Nephron (organoid): Measurements from ENCODE around the gene DNAJB4.

Experiments used
- H3K27ac Mint-ChIP-seq, 3 experiments: 2 replicates each; pipeline ENCODE4 v1.8.0; 2020; ENCODE audit warnings: mixed read lengths in 3 of 3, mild to moderate bottlenecking in 2 of 3, moderate library complexity in 1 of 3
- H3K27me3 Mint-ChIP-seq: 2 replicates; pipeline ENCODE4 v1.8.0; 2021; ENCODE audit warnings: low read depth, mild to moderate bottlenecking, moderate library complexity, mixed read lengths
- H3K36me3 Mint-ChIP-seq: 2 replicates; pipeline ENCODE4 v1.8.0; 2020; ENCODE audit warnings: low read depth, mixed read lengths
- H3K4me1 Mint-ChIP-seq: 2 replicates; pipeline ENCODE4 v1.8.0; 2020; ENCODE audit warnings: mixed read lengths
- H3K4me3 Mint-ChIP-seq, 3 experiments: 2 replicates each; pipeline ENCODE4 v1.8.0; 2020; ENCODE audit warnings: mild to moderate bottlenecking in 3 of 3, mixed read lengths in 3 of 3, moderate library complexity in 2 of 3
- H3K9me3 Mint-ChIP-seq: 2 replicates; pipeline ENCODE4 v1.8.0; 2020; ENCODE audit warnings: mixed read lengths
- TF ChIP-seq, protein P1 (sequence below), 3 experiments: fragments of 200-600 bp; sonication (generic); IDR thresholded peaks; one replicate each; pipeline ENCODE4 v1.5.0; 2021; ENCODE audit warnings: antibody characterized with exemption in 3 of 3; ENCODE audit not compliant: unreplicated experiment in 3 of 3

Gene DNAJB4

GRCh38 chr1:78036450-78036849 is 31.7 kb downstream of the DNAJB4 start:
- Mint-ChIP-seq H3K9me3 (no peaks in the 10 kb centered on the region), H3K4me1 (no peaks in the 10 kb centered on the region), H3K4me3 (no peak overlapping the region), H3K27me3 (no peaks in the 10 kb centered on the region), H3K36me3 (no peaks in the 10 kb centered on the region), H3K27ac (no peak overlapping the region)
- TF ChIP-seq, protein P1, sequence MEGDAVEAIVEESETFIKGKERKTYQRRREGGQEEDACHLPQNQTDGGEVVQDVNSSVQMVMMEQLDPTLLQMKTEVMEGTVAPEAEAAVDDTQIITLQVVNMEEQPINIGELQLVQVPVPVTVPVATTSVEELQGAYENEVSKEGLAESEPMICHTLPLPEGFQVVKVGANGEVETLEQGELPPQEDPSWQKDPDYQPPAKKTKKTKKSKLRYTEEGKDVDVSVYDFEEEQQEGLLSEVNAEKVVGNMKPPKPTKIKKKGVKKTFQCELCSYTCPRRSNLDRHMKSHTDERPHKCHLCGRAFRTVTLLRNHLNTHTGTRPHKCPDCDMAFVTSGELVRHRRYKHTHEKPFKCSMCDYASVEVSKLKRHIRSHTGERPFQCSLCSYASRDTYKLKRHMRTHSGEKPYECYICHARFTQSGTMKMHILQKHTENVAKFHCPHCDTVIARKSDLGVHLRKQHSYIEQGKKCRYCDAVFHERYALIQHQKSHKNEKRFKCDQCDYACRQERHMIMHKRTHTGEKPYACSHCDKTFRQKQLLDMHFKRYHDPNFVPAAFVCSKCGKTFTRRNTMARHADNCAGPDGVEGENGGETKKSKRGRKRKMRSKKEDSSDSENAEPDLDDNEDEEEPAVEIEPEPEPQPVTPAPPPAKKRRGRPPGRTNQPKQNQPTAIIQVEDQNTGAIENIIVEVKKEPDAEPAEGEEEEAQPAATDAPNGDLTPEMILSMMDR (IDR thresholded peaks at IDR 0.05; ENCODE audit: unreplicated experiment in 3 of 3): no peak

DNA sequence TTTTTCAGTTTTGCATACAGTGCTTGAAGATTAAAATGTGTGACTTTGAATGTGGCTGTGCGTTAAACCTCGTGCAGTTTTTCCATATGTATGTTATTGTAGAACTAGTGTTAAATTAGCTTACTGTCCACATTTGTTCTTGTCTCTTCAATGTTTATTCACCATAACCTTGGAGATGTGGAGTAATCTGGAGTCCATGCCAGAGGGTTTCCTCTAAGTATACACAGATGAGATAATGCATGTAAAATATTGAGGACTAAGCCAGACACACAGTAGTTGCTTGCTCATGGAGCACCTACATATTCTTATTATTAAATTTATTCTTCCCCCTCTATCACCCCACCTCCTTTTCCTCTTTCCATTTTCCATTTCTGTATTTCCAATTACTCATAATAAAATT is 33.3 kb downstream of the DNAJB4 start:
- Mint-ChIP-seq H3K36me3 (no peaks in the 10 kb centered on the region), H3K9me3 (peaks cover 4% of the 10 kb centered on the region), H3K27ac (no peak overlapping the region), H3K4me1 (no peaks in the 10 kb centered on the region), H3K27me3 (peaks cover 11% of the 10 kb centered on the region), H3K4me3 (no peak overlapping the region)
- TF ChIP-seq, protein P1 (IDR thresholded peaks at IDR 0.05; ENCODE audit: unreplicated experiment in 3 of 3): no peak

DNA sequence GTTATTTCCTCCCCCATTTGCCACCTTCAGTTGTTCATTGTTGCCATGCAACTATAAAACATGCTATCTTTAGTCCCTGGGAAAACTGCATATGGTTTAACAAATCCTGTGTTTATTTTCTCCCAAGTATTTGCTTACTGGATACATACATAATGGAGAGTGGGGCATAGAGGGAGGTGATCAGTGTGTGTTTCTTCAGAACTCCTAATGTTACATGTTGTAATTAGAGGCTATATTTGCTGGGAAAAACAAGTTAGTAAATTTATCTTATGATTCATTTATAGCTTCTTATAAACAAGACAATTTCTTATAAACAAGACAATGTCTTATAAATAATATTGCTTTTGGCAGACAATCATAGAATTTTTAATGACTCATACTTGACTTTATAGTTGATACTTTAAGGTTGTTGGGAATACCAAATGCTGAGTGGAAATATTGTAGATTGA is 33.8 kb downstream of the DNAJB4 start:
- H3K36me3 Mint-ChIP-seq: no peaks in the 10 kb centered on the region
- no peak overlapping the region for H3K27ac Mint-ChIP-seq
- TF ChIP-seq, protein P1 (IDR thresholded peaks at IDR 0.05; ENCODE audit: unreplicated experiment in 3 of 3): no peak
- H3K4me1 Mint-ChIP-seq: no peaks in the 10 kb centered on the region
- H3K9me3 Mint-ChIP-seq: peaks cover 4% of the 10 kb centered on the region
- H3K4me3 Mint-ChIP-seq: no peak overlapping the region
- H3K27me3 Mint-ChIP-seq: peaks cover 16% of the 10 kb centered on the region

DNA sequence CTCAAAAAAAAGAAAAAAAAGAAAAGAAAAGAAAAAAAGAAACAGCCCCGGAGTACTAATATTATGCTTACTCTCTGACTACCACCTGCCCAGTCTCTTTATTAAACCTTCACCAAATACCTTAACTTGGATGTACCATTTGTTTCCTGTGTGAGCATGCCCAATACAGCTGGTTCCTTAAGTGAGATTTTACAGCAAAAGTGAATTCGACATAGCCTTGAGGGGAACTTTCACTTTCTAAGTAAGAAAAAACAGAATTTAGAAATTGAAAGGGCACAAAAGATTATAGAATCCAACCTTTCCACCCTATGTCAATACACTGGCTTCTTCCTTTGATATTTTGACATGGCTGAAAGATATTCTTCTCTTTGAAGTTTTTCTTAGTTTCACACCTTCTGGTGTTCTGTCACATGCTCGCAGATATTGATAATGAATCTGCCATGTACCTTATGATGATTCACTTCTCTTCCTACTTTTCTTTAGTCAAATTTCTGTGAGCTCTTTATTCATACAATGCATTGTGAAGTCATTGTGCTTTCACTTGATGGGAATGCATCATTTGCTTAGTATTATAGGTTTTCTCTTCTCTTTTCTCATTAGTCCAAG is 35.8 kb downstream of the DNAJB4 start:
- H3K27ac Mint-ChIP-seq: no peak overlapping the region
- H3K9me3 Mint-ChIP-seq: peaks cover 4% of the 10 kb centered on the region
- peaks cover 36% of the 10 kb centered on the region for H3K27me3 Mint-ChIP-seq
- TF ChIP-seq, protein P1 (IDR thresholded peaks at IDR 0.05; ENCODE audit: unreplicated experiment in 3 of 3): no peak
- peaks cover 8% of the 10 kb centered on the region for H3K4me1 Mint-ChIP-seq
- no peaks in the 10 kb centered on the region for H3K36me3 Mint-ChIP-seq
- H3K4me3 Mint-ChIP-seq: no peak overlapping the region

DNA sequence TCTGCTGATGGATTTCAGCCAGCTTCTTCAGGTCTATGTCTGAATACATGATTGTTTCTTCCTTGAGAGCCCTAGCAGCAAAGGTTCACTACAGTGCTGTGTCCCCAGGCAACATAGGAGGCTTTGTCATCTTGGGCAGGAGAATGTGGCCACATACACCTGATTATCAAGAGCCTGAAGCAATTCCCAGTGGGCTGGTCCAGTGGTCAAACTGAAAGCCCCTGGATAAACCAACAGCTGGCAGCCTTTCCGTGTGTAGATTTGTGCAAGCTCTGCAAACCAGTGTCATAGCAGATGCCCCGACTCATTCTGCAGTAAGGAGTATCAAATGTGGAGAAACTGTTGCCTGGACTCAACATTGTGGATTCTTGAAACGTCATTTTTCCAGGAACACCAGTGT is 38.7 kb downstream of the DNAJB4 start:
- Mint-ChIP-seq H3K4me1 (peaks cover 26% of the 10 kb centered on the region), H3K27me3 (peaks cover 61% of the 10 kb centered on the region), H3K9me3 (peaks cover 4% of the 10 kb centered on the region), H3K36me3 (no peaks in the 10 kb centered on the region), H3K4me3 (no peak overlapping the region), H3K27ac (no peak overlapping the region)
- TF ChIP-seq, protein P1 (IDR thresholded peaks at IDR 0.05; ENCODE audit: unreplicated experiment in 3 of 3): no peak
